Spinal cord (tissue), 10 donors: ENCODE results near the gene PLCB1. TPM values are rescaled to one million over a fixed set of nuclear protein-coding genes. Genes with fewer than 3 reads are reported as not detected.

Experiments
- DNase-seq, 6 donors: peaks; one replicate each; pipeline versions ENCODE4 v3.0.0 to v3.0.0-alpha.2; 2013 to 2015; ENCODE audit warnings: low spot score in 6 of 6, low read depth in 4 of 6
- H3K27ac ChIP-seq: one replicate; pipeline ENCODE4 v1.5.1; 2013; ENCODE audit warnings: low read depth, low read length, control low read depth
- H3K27me3 ChIP-seq: one replicate; pipeline ENCODE4 v1.6.1; 2013; ENCODE audit warnings: low read length; ENCODE audit not compliant: control insufficient read depth, insufficient read depth
- H3K36me3 ChIP-seq: one replicate; pipeline ENCODE4 v1.6.1; 2013; ENCODE audit warnings: low read length; ENCODE audit not compliant: control insufficient read depth, insufficient read depth
- H3K4me1 ChIP-seq: one replicate; pipeline ENCODE4 v1.6.1; 2013; ENCODE audit warnings: low read length; ENCODE audit not compliant: control insufficient read depth, insufficient read depth
- H3K4me3 ChIP-seq: one replicate; pipeline ENCODE4 v1.5.1; 2013; ENCODE audit warnings: low read depth, low read length, control low read depth
- H3K9me3 ChIP-seq: one replicate; pipeline ENCODE4 v1.6.1; 2013; ENCODE audit warnings: low read length; ENCODE audit not compliant: control insufficient read depth, insufficient read depth
- WGBS: methylation state at CpG from one replicate; pipeline ENCODE4 v1.1.5; 2013; ENCODE audit warnings: missing lambda C conversion rate; ENCODE audit not compliant: insufficient coverage; 5-methylcytosine and 5-hydroxymethylcytosine counted together
- polyA plus RNA-seq, 2 donors: library from polyadenylated mRNA; unstranded; fragments of 120-200 nt; gene quantifications; one replicate each; pipeline ENCODE4 v1.2.1, GENCODE V29; 2013; ENCODE audit not compliant: insufficient read length in 2 of 2
- total RNA-seq, 2 donors: library from RNA; depleted of rRNA in 1 of 2; stranded (reverse); fragments of 120-200 nt in 1 of 2; fragments of >200 nt in 1 of 2; gene quantifications; one replicate each; pipeline versions ENCODE4 v1.2.3 to v1.2.4, GENCODE V29; 2013 to 2014
- donor health status: healthy.

PLCB1 gene
- total and polyA plus RNA-seq, 4 donors = 42.9 to 111 (median 88.2) TPM

GRCh38 chr20:8361779-8362178 is 229.7 kb downstream of the PLCB1 start:
- DNase-seq = no peak
- H3K27ac ChIP-seq = no peak overlapping the region
- no peaks in the 10 kb centered on the region for H3K27me3 ChIP-seq
- H3K9me3 ChIP-seq = no peaks in the 10 kb centered on the region
- H3K4me3 ChIP-seq = no peak overlapping the region
- H3K36me3 ChIP-seq = no peaks in the 10 kb centered on the region
- H3K4me1 ChIP-seq = no peaks in the 10 kb centered on the region

- no CpG with 5 or more reads among the region's 3 CpGs for WGBS
- Histone ChIP-seq H3K27ac (no peak overlapping the region), H3K27me3 (no peaks in the 10 kb centered on the region), H3K36me3 (no peaks in the 10 kb centered on the region), H3K9me3 (no peaks in the 10 kb centered on the region), H3K4me3 (no peak overlapping the region), H3K4me1 (no peaks in the 10 kb centered on the region)
- no peak for DNase-seq
These were observed 230.4 kb downstream of the PLCB1 start for GRCh38 chr20:8362457-8362856.

- WGBS = 67% methylated on average over 1 of the region's 8 CpGs
- DNase-seq = no peak
- H3K36me3 ChIP-seq = no peaks in the 10 kb centered on the region
These were observed 232.1 kb downstream of the PLCB1 start for GRCh38 chr20:8363970-8364733.

GRCh38 chr20:8364734-8365078 is 232.6 kb downstream of the PLCB1 start:
- no peak overlapping the region for H3K27ac ChIP-seq
- no CpG with 5 or more reads among the region's 1 CpG for WGBS

More at GRCh38 chr20:8363970-8364733, 232.1 kb downstream of the PLCB1 start:
- Histone ChIP-seq H3K27ac (no peak overlapping the region), H3K4me1 (no peaks in the 10 kb centered on the region), H3K27me3 (no peaks in the 10 kb centered on the region), H3K4me3 (no peak overlapping the region), H3K9me3 (no peaks in the 10 kb centered on the region)

DNA sequence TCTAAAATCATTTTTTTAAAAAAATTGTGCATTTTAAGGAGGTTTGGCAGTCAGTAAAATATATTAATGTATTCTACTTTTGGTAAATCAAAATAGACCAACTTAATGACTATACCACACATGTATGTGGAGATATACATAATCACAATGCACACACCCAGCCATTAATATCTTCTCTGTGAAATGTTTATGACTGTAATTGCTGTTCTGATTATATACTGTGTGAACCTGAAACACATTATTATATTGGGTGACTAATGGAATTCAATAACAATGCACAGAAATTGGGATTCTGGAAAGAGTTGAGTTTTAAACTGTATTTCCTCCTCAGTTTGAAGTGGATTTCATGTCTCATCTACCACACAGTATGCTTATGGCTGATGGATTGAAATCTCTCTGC is 233.6 kb downstream of the PLCB1 start:
- no peak for DNase-seq
- no peak overlapping the region for H3K27ac ChIP-seq
- no peaks in the 10 kb centered on the region for H3K27me3 ChIP-seq
- H3K4me1 ChIP-seq = no peaks in the 10 kb centered on the region
- H3K9me3 ChIP-seq = no peaks in the 10 kb centered on the region
- H3K4me3 ChIP-seq = no peak overlapping the region
- H3K36me3 ChIP-seq = no peaks in the 10 kb centered on the region

More at GRCh38 chr20:8364734-8365078, 232.6 kb downstream of the PLCB1 start:
- Histone ChIP-seq H3K36me3 (no peaks in the 10 kb centered on the region), H3K27me3 (no peaks in the 10 kb centered on the region), H3K9me3 (no peaks in the 10 kb centered on the region), H3K4me1 (no peaks in the 10 kb centered on the region), H3K4me3 (no peak overlapping the region)
- DNase-seq = no peak

GRCh38 chr20:8366303-8366923 is 234.3 kb downstream of the PLCB1 start:
- no CpG with 5 or more reads among the region's 5 CpGs for WGBS
- Histone ChIP-seq H3K27ac (no peak overlapping the region), H3K9me3 (no peaks in the 10 kb centered on the region), H3K27me3 (no peaks in the 10 kb centered on the region), H3K4me3 (no peak overlapping the region), H3K36me3 (no peaks in the 10 kb centered on the region), H3K4me1 (no peaks in the 10 kb centered on the region)
- DNase-seq = no peak

DNA sequence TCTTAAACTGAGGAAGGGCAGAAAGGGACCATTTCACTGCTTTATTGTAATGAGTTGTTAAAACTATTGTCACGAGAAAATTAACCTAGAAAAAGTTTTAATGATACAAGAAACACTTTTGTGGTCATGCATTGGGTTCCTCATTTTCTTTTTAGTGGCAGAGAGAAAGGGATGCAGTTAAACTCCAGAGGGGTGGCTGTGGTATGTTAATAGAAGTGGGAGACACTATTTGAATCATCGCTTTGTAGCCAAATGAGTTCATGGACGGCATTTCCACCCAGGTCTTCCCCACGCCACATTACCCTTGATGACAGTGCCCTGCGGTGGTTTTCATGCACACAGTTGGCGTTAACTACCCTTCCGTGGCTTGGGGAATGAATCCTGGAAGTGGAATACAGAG is 235.6 kb downstream of the PLCB1 start:
- H3K4me1 ChIP-seq = no peaks in the 10 kb centered on the region
- no peak overlapping the region for H3K27ac ChIP-seq
- no peak overlapping the region for H3K4me3 ChIP-seq
- no CpG with 5 or more reads among the region's 7 CpGs for WGBS
- no peaks in the 10 kb centered on the region for H3K9me3 ChIP-seq
- no peaks in the 10 kb centered on the region for H3K27me3 ChIP-seq
- no peaks in the 10 kb centered on the region for H3K36me3 ChIP-seq
- DNase-seq = peak in 2 of 6 donors; percentile 12 to 94

DNA sequence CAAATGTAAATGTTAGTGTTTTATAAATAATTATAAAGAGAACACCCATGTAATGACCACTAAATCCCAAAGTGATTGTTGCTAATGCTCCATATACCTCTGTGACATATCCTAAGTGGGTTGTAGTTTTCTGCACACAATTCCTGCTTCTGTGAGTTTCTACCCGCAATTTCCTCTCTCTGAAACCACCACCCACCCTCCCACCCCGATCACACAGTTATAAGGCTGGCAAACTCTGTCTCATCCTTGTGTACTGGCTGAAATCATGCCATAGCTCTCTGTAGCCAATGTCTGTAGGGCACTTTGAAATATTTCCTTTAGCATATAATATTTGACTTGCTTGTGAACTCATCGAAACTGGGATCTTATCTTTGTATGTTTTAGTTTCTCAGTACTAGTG is 236.6 kb downstream of the PLCB1 start:
- WGBS = no CpG with 5 or more reads among the region's 3 CpGs

GRCh38 chr20:8369311-8369710 is 237.2 kb downstream of the PLCB1 start:
- WGBS = no CpG with 5 or more reads among the region's 2 CpGs
- Histone ChIP-seq H3K9me3 (no peaks in the 10 kb centered on the region), H3K27ac (no peak overlapping the region), H3K27me3 (no peaks in the 10 kb centered on the region), H3K4me3 (no peak overlapping the region), H3K36me3 (no peaks in the 10 kb centered on the region), H3K4me1 (no peaks in the 10 kb centered on the region)
- no peak for DNase-seq

More for the DNA sequence above, 236.6 kb downstream of the PLCB1 start:
- Histone ChIP-seq H3K4me3 (no peak overlapping the region), H3K4me1 (no peaks in the 10 kb centered on the region), H3K27me3 (no peaks in the 10 kb centered on the region), H3K36me3 (no peaks in the 10 kb centered on the region), H3K27ac (no peak overlapping the region), H3K9me3 (no peaks in the 10 kb centered on the region)
- no peak for DNase-seq

DNA sequence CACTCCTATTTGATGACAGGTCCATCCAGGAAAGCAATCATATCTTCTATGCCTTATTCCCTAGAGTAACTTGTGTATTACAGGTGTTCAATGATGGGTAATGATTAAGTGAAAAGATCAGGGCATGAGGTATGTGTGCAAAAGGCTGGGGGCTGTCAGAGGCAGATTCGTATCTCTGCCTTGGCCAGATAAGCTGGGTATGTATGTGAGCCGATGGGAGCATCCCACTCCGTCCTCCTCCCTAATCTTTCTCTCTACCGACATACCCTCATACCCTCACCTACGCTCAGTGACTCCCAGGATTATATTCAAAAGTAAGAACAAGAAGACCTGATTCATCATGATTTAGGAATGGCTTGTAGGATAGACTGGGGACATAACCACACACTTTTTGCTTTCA is 238.7 kb downstream of the PLCB1 start:
- Histone ChIP-seq H3K27ac (no peak overlapping the region), H3K4me1 (no peaks in the 10 kb centered on the region), H3K9me3 (no peaks in the 10 kb centered on the region), H3K27me3 (no peaks in the 10 kb centered on the region), H3K36me3 (no peaks in the 10 kb centered on the region), H3K4me3 (no peak overlapping the region)
- no peak for DNase-seq
- no CpG with 5 or more reads among the region's 5 CpGs for WGBS
